K562 (cell line): Measurements from ENCODE around the gene MYRIP. TPM values are rescaled to one million over a fixed set of nuclear protein-coding genes. Genes with fewer than 3 reads are reported as not detected.

Source experiments
- ATAC-seq: fragments of 200-7000 bp; cut with Tn5 transposase; 3 replicates; pipeline ENCODE4 v1.9.1; 2020; ENCODE audit warnings: moderate library complexity
- BruUV-seq: library from RNA; stranded (reverse); fragments of 400-500 nt; replicated peaks from 2 replicates; lab custom pipeline; 2021; lab: Mats Ljungman, UMichigan
- CTCF ChIA-PET: fragments of 300-600 bp; formaldehyde crosslinking; extraction: SDS; loops from one replicate; lab custom pipeline; 2021; ENCODE audit warnings: low intra/inter-chr PET ratio; lab: Yijun Ruan, JAX
- POLR2A ChIA-PET: fragments of 300-600, 350-650 bp; sonication (Branson Sonifier 250); formaldehyde crosslinking; extraction: SDS; loops from one replicate; lab custom pipeline; 2021; ENCODE audit warnings: antibody characterized with exemption, inconsistent platforms; lab: Yijun Ruan, JAX
- DNase-seq, 4 experiments: peaks; one replicate each; pipeline versions ENCODE4 v3.0.0 to v3.0.0-alpha.2; 2011 to 2018; ENCODE audit warnings: low spot score in 3 of 4, mixed read lengths in 3 of 4; ENCODE audit errors: extremely low read depth in 1 of 4
- FAIRE-seq: peaks from 2 replicates; lab custom pipeline; 2011; peaks lifted over from hg19 to GRCh38; lab: Jason Lieb, UNC
- H2AFZ ChIP-seq: 2 replicates; pipeline ENCODE4 v1.6.0; 2011; ENCODE audit warnings: low read depth, low read length, control low read depth, inconsistent platforms
- H3K27ac ChIP-seq: fragments of 200-600 bp; 3 replicates; pipeline ENCODE4 v1.8.0; 2011; ENCODE audit warnings: low read depth, mild to moderate bottlenecking, control low read depth, inconsistent platforms, low read length, moderate library complexity, mixed read lengths; ENCODE audit errors: extremely low read depth
- H3K27me3 ChIP-seq, 2 experiments: fragments of 300-600 bp in 1 of 2; 2 replicates in 1 of 2; 3 replicates in 1 of 2; pipeline versions ENCODE4 v1.6.0 to v1.8.0; 2011; ENCODE audit warnings: inconsistent platforms in 2 of 2, low read length in 2 of 2, mild to moderate bottlenecking in 1 of 2, mixed read lengths in 1 of 2, moderate library complexity in 1 of 2; ENCODE audit not compliant: control insufficient read depth in 2 of 2, insufficient read depth in 2 of 2
- H3K36me3 ChIP-seq: fragments of 300-600 bp; 3 replicates; pipeline ENCODE4 v1.8.0; 2011; ENCODE audit warnings: mild to moderate bottlenecking, low read length, inconsistent platforms; ENCODE audit not compliant: control insufficient read depth, insufficient read depth
- H3K4me1 ChIP-seq, 2 experiments: fragments of 200-600 bp in 1 of 2; replicated peaks in 1 of 2; 2 replicates in 1 of 2; 3 replicates in 1 of 2; pipeline versions ENCODE4 v1.5.1 to v1.8.0; 2011; ENCODE audit warnings: inconsistent platforms in 2 of 2, low read length in 2 of 2, mild to moderate bottlenecking in 1 of 2, mixed read lengths in 1 of 2, moderate library complexity in 1 of 2; ENCODE audit not compliant: control insufficient read depth in 2 of 2, insufficient read depth in 2 of 2
- H3K4me2 ChIP-seq: 2 replicates; pipeline ENCODE4 v1.6.1; 2011; ENCODE audit warnings: low read length, control low read depth, inconsistent platforms, mixed read lengths; ENCODE audit not compliant: insufficient read depth
- H3K4me3 ChIP-seq: fragments of 200-600 bp; sonication (generic), shearing (Covaris generic); 2 replicates; pipeline ENCODE4 v1.5.1; 2016; ENCODE audit warnings: control low read depth, inconsistent platforms
- H3K79me2 ChIP-seq: fragments of 200-600 bp; 3 replicates; pipeline ENCODE4 v1.8.0; 2011; ENCODE audit warnings: low read length, inconsistent platforms; ENCODE audit not compliant: control insufficient read depth, insufficient read depth
- H3K9ac ChIP-seq, 2 experiments: 2 replicates each; pipeline versions ENCODE4 v1.6.0 to v1.6.1; 2011; ENCODE audit warnings: low read depth in 2 of 2, low read length in 2 of 2, control low read depth in 1 of 2, inconsistent platforms in 1 of 2, mild to moderate bottlenecking in 1 of 2, mixed read lengths in 1 of 2; ENCODE audit not compliant: insufficient read depth in 1 of 2
- H3K9me1 ChIP-seq: one replicate; pipeline ENCODE4 v1.6.0; 2011; ENCODE audit warnings: inconsistent platforms, mild to moderate bottlenecking, low read length, moderate library complexity; ENCODE audit not compliant: control insufficient read depth, insufficient read depth
- H3K9me3 ChIP-seq: replicated peaks from 2 replicates; pipeline ENCODE4 v1.5.1; 2011; ENCODE audit warnings: low read depth, low read length, inconsistent platforms; ENCODE audit not compliant: control insufficient read depth, insufficient read depth
- H4K20me1 ChIP-seq: replicated peaks from 2 replicates; pipeline ENCODE4 v1.6.1; 2011; ENCODE audit warnings: low read length, inconsistent platforms, mixed read lengths; ENCODE audit not compliant: control insufficient read depth, insufficient read depth
- GATAD2A ChIP-seq: fragments of 450-650 bp; IDR thresholded peaks from 2 replicates; pipeline ENCODE4 v1.6.1; 2017
- GATAD2B ChIP-seq: fragments of 450-650 bp; IDR thresholded peaks from 2 replicates; pipeline ENCODE4 v1.6.1; 2017; ENCODE audit warnings: mild to moderate bottlenecking, borderline replicate concordance
- HEY1 ChIP-seq: fragments of 250-450 bp; sonication (Bioruptor Pico); IDR thresholded peaks from 2 replicates; pipeline ENCODE4 v1.5.0; 2020; ENCODE audit warnings: mild to moderate bottlenecking, moderate library complexity, borderline replicate concordance
- NCOA1 ChIP-seq: fragments of 450-650 bp; IDR thresholded peaks from 2 replicates; pipeline ENCODE4 v1.6.1; 2016; ENCODE audit warnings: low read depth
- POLR2H ChIP-seq: IDR thresholded peaks from 2 replicates; pipeline ENCODE4 v1.6.1; 2016; ENCODE audit warnings: missing genetic modification characterization, low read depth, mild to moderate bottlenecking, control low read depth, missing compliant biosample characterization, moderate library complexity
- PRPF4 ChIP-seq: fragments of 200-400 bp; formaldehyde crosslinking; IDR thresholded peaks from one replicate; pipeline ENCODE4 v1.6.1; 2017; ENCODE audit warnings: low read length, low read depth, mild to moderate bottlenecking; ENCODE audit not compliant: insufficient read depth, poor library complexity, severe bottlenecking
- SMC3 ChIP-seq: conservative IDR thresholded peaks from 2 replicates; pipeline ENCODE4 v1.6.1; 2011; ENCODE audit warnings: low read depth, low read length, improper control_type of control experiment; ENCODE audit not compliant: insufficient read depth
- SRSF1 ChIP-seq: fragments of 200-400 bp; formaldehyde crosslinking; IDR thresholded peaks from 2 replicates; pipeline ENCODE4 v1.6.1; 2017; ENCODE audit warnings: mild to moderate bottlenecking, low read depth, low read length, moderate library complexity
- WHSC1 ChIP-seq: IDR thresholded peaks from one replicate; pipeline ENCODE4 v1.6.1; 2012; ENCODE audit warnings: low read length, control low read depth, inconsistent platforms
- ZNF282 ChIP-seq: sonication (generic); formaldehyde crosslinking; IDR thresholded peaks from 2 replicates; pipeline ENCODE4 v1.8.1; 2023; ENCODE audit warnings: missing genetic modification reagents
- WGBS: fragments of 100-300 bp; shearing (Covaris generic); methylation state at CpG from one replicate; pipeline ENCODE4 v1.1.6; 2016; ENCODE audit warnings: low coverage, mixed read lengths; ENCODE audit not compliant: insufficient coverage; ENCODE audit errors: missing lambda C conversion rate; 5-methylcytosine and 5-hydroxymethylcytosine counted together
- in situ Hi-C: fragments of 300-500 bp; cut with MboI; formaldehyde crosslinking; loops from 4 replicates; pipeline ENCODE4 v1.15.0; 2018; ENCODE audit warnings: inconsistent platforms, mixed read lengths
- intact Hi-C: fragments of 100-400 bp; cut with micrococcal nuclease; formaldehyde crosslinking; loops from 2 replicates; pipeline ENCODE4 v1.14.2; 2022
- polyA plus RNA-seq, 8 experiments: library from polyadenylated mRNA; depleted of rRNA in 4 of 8; stranded (reverse) in 5 of 8; unstranded in 3 of 8; fragments of >200 nt; fragmentation: Nextera tagmentation in 2 of 8; fragmentation: Illumina TruSeq in 1 of 8; extraction: Ambion mirVana in 2 of 8; extraction: Trizol in 1 of 8; gene quantifications; 2 replicates each; pipeline versions ENCODE4 v1.2.1 to v1.2.3, GENCODE V29; 2011 to 2014; ENCODE audit warnings: inconsistent platforms in 1 of 8, missing spikeins in 1 of 8
- total RNA-seq, 7 experiments: library from RNA; depleted of rRNA in 6 of 7; stranded (reverse); fragments of >200 nt in 6 of 7; fragmentation: Illumina TruSeq in 2 of 7; extraction: Trizol in 2 of 7; gene quantifications; 2 replicates each; pipeline versions ENCODE4 v1.2.1 to v1.2.3, GENCODE V29; 2011 to 2021; ENCODE audit warnings: low replicate concordance in 1 of 7
- TF ChIP-seq, protein P1 (sequence below): fragments of 450-650 bp; IDR thresholded peaks from 2 replicates; pipeline ENCODE4 v1.6.1; 2016; ENCODE audit warnings: low read depth, mild to moderate bottlenecking, moderate library complexity
- TF ChIP-seq, protein P2 (sequence below): fragments of 450-650 bp; formaldehyde crosslinking; IDR thresholded peaks from 2 replicates; pipeline ENCODE4 v1.4.0; 2020; ENCODE audit warnings: mild to moderate bottlenecking, moderate library complexity

MYRIP gene
- total and polyA plus RNA-seq, 9 of the 15 experiments (the other 6 are each of a cell fraction or from before 2014, with no cell fraction given) = 0.03 to 0.12 TPM; not detected in 7

DNA sequence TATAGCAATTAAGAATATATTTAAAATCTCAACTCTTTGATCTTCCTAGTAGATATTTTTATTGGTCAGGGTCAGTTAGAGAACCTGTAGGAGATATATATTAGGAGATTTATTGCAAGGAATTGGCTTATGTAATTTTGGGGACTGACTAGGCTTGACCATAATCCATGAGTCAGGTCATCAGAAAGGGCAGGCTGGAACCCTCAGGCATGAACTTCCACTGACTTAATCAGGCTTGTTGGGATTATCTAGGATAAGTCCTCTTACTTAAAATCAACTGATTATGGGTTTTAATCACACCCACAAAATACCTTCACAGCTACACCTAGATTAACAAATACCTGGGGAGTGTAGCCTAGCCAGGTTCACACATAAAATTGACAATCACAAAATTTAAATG is 156.1 kb downstream of the MYRIP start:
- in situ Hi-C loops = no loop called here
- no peak overlapping the region for H3K27ac ChIP-seq
- TF ChIP-seq HEY1 = no peak
- no peak for TF ChIP-seq SRSF1
- TF ChIP-seq, protein P1, sequence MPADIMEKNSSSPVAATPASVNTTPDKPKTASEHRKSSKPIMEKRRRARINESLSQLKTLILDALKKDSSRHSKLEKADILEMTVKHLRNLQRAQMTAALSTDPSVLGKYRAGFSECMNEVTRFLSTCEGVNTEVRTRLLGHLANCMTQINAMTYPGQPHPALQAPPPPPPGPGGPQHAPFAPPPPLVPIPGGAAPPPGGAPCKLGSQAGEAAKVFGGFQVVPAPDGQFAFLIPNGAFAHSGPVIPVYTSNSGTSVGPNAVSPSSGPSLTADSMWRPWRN = no peak
- no peak for TF ChIP-seq WHSC1
- no peak for TF ChIP-seq GATAD2A
- TF ChIP-seq, all 486 proteins: peak for 0
- CTCF ChIA-PET = no interaction called here
- no peak overlapping the region for H3K4me2 ChIP-seq
- no peaks in the 10 kb centered on the region for H3K27me3 ChIP-seq
- DNase-seq = no peak
- no TSS peak for BruUV-seq
- no peak overlapping the region for H2AFZ ChIP-seq
- intact Hi-C loops = no loop called here
- no peak overlapping the region for H3K9ac ChIP-seq
- POLR2A ChIA-PET = no interaction called here
- no peak overlapping the region for H3K4me3 ChIP-seq
- FAIRE-seq = no peak
- H3K4me1 ChIP-seq = no peaks in the 10 kb centered on the region
- no peaks in the 10 kb centered on the region for H3K9me3 ChIP-seq
- ATAC-seq = no peak
- no peaks in the 10 kb centered on the region for H3K36me3 ChIP-seq
- H3K79me2 ChIP-seq = no peaks in the 10 kb centered on the region
- no peaks in the 10 kb centered on the region for H4K20me1 ChIP-seq
- H3K9me1 ChIP-seq = no peaks in the 10 kb centered on the region

DNA sequence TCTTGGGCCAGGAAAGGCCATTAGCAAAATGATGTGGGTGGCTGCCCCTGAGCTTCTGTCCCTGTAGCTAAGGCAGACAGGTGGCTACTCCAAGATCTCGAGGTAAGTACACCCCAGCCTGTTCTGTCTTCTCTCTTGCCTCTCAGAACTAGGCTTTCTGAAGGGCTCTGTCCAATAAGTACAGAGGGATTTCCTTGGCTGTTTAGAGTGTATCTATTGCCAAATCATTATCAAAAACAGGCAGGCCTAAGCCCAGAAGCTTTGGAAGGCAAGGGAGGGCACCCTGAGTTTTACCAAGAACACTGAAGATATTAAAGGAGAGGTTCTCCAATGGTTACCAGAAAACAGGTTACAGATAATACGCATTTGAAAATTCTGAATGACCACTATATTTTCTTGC is 156.6 kb downstream of the MYRIP start:
- POLR2A ChIA-PET = no interaction called here
- Histone ChIP-seq H3K9ac (no peak overlapping the region), H3K27ac (no peak overlapping the region), H3K9me3 (no peaks in the 10 kb centered on the region), H3K9me1 (no peaks in the 10 kb centered on the region), H3K4me3 (no peak overlapping the region), H3K4me1 (no peaks in the 10 kb centered on the region), H4K20me1 (no peaks in the 10 kb centered on the region), H3K79me2 (no peaks in the 10 kb centered on the region), H2AFZ (no peak overlapping the region), H3K4me2 (no peak overlapping the region), H3K27me3 (no peaks in the 10 kb centered on the region), H3K36me3 (no peaks in the 10 kb centered on the region)
- no peak for DNase-seq
- ATAC-seq = no peak
- TF ChIP-seq POLR2H = no peak
- TF ChIP-seq ZNF282 (CRISPR knock-in tag) = no peak
- TF ChIP-seq, protein P2, sequence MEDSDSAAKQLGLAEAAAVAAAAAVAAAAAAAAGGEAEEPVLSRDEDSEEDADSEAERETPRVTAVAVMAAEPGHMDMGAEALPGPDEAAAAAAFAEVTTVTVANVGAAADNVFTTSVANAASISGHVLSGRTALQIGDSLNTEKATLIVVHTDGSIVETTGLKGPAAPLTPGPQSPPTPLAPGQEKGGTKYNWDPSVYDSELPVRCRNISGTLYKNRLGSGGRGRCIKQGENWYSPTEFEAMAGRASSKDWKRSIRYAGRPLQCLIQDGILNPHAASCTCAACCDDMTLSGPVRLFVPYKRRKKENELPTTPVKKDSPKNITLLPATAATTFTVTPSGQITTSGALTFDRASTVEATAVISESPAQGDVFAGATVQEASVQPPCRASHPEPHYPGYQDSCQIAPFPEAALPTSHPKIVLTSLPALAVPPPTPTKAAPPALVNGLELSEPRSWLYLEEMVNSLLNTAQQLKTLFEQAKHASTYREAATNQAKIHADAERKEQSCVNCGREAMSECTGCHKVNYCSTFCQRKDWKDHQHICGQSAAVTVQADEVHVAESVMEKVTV (CRISPR knock-in tag) = no peak
- TF ChIP-seq SMC3 = no peak
- no peak for TF ChIP-seq GATAD2B
- no peak for TF ChIP-seq PRPF4
- TF ChIP-seq NCOA1 = no peak
- BruUV-seq = no TSS peak
- WGBS = 0% methylated on average over 2 of the region's 2 CpGs
- intact Hi-C loops (no loop called here), in situ Hi-C loops (no loop called here)
- FAIRE-seq = no peak
- CTCF ChIA-PET = no interaction called here
